IMR-90 (cell line): ENCODE measurements around the gene BEAN1. TPM values are rescaled to one million over a fixed set of nuclear protein-coding genes. Genes with fewer than 3 reads are reported as not detected.

Source experiments
- ATAC-seq: fragments of 200-7000 bp; cut with Tn5 transposase; 2 replicates; pipeline ENCODE4 v1.9.1; 2020; ENCODE audit warnings: low read depth, mild to moderate bottlenecking, moderate library complexity
- BruUV-seq: library from RNA; stranded (reverse); fragments of 400-500 nt; replicated peaks from 2 replicates; lab custom pipeline; 2021; lab: Mats Ljungman, UMichigan
- CTCF ChIA-PET: fragments of 300-600 bp; formaldehyde crosslinking; extraction: SDS; loops from one replicate; lab custom pipeline; 2021; ENCODE audit warnings: antibody characterized with exemption; lab: Yijun Ruan, JAX
- POLR2A ChIA-PET: fragments of 300-600 bp; sonication (Branson Sonifier 250); formaldehyde crosslinking; loops from one replicate; lab custom pipeline; 2022; ENCODE audit warnings: antibody characterized with exemption; ENCODE audit not compliant: unreplicated experiment; lab: Charles Lee
- DNase-seq: peaks from one replicate; pipeline ENCODE4 v3.0.0; 2013
- H2AFZ ChIP-seq: replicated peaks from 2 replicates; pipeline ENCODE3; 2013; ENCODE audit warnings: low read length, mild to moderate bottlenecking; ENCODE audit not compliant: poor library complexity
- H2AK5ac ChIP-seq: 2 replicates; pipeline ENCODE4 v1.6.1; 2013; ENCODE audit warnings: low read depth, low read length, inconsistent platforms
- H2AK9ac ChIP-seq: replicated peaks from 2 replicates; pipeline ENCODE3; 2013; ENCODE audit warnings: mild to moderate bottlenecking, low read depth, low read length, moderate library complexity; ENCODE audit not compliant: poor library complexity
- H2BK120ac ChIP-seq: 2 replicates; pipeline ENCODE4 v1.6.1; 2013; ENCODE audit warnings: low read depth, low read length, inconsistent platforms
- H2BK15ac ChIP-seq: 3 replicates; pipeline ENCODE4 v1.6.1; 2013; ENCODE audit warnings: low read depth, low read length, inconsistent platforms
- H2BK20ac ChIP-seq: 2 replicates; pipeline ENCODE4 v1.6.1; 2013; ENCODE audit warnings: low read depth, mild to moderate bottlenecking, inconsistent platforms, low read length, moderate library complexity
- H2BK5ac ChIP-seq: 2 replicates; pipeline ENCODE4 v1.6.1; 2013; ENCODE audit warnings: mild to moderate bottlenecking, low read depth, low read length, inconsistent platforms; ENCODE audit not compliant: poor library complexity, severe bottlenecking
- H3K14ac ChIP-seq: replicated peaks from 2 replicates; pipeline ENCODE4 v1.6.1; 2013; ENCODE audit warnings: low read depth, low read length, inconsistent platforms
- H3K18ac ChIP-seq: 2 replicates; pipeline ENCODE4 v1.6.1; 2013; ENCODE audit warnings: low read depth, low read length, control low read depth
- H3K23ac ChIP-seq: 2 replicates; pipeline ENCODE4 v1.6.1; 2013; ENCODE audit warnings: low read depth, low read length, inconsistent platforms
- H3K27ac ChIP-seq: 2 replicates; pipeline ENCODE4 v1.5.1; 2013; ENCODE audit warnings: mild to moderate bottlenecking, control low read depth, low read length; ENCODE audit not compliant: insufficient read depth
- H3K27me3 ChIP-seq: 2 replicates; pipeline ENCODE4 v1.6.1; 2013; ENCODE audit warnings: low read length; ENCODE audit not compliant: control insufficient read depth, insufficient read depth
- H3K36me3 ChIP-seq: 2 replicates; pipeline ENCODE4 v1.6.1; 2013; ENCODE audit warnings: low read length, mixed read lengths; ENCODE audit not compliant: control insufficient read depth, insufficient read depth
- H3K4ac ChIP-seq: 2 replicates; pipeline ENCODE4 v1.6.1; 2013; ENCODE audit warnings: low read depth, low read length, inconsistent platforms
- H3K4me1 ChIP-seq: 2 replicates; pipeline ENCODE4 v1.6.1; 2013; ENCODE audit warnings: low read length, mixed read lengths; ENCODE audit not compliant: control insufficient read depth, insufficient read depth
- H3K4me2 ChIP-seq: 2 replicates; pipeline ENCODE4 v1.6.1; 2013; ENCODE audit warnings: low read depth, mild to moderate bottlenecking, control low read depth, low read length, moderate library complexity
- H3K4me3 ChIP-seq: 2 replicates; pipeline ENCODE4 v1.5.1; 2013; ENCODE audit warnings: low read depth, mild to moderate bottlenecking, control low read depth, low read length, moderate library complexity; ENCODE audit not compliant: insufficient read depth
- H3K56ac ChIP-seq: 2 replicates; pipeline ENCODE4 v1.6.1; 2013; ENCODE audit warnings: low read length, inconsistent platforms; ENCODE audit not compliant: insufficient read depth; ENCODE audit errors: extremely low read depth
- H3K79me1 ChIP-seq, 2 experiments: 2 replicates each; pipeline ENCODE4 v1.6.1; 2013; ENCODE audit warnings: low read length in 2 of 2, inconsistent platforms in 1 of 2, low read depth in 1 of 2
- H3K9ac ChIP-seq: 2 replicates; pipeline ENCODE4 v1.6.1; 2013; ENCODE audit warnings: low read depth, low read length, control low read depth
- H3K9me1 ChIP-seq: 2 replicates; pipeline ENCODE4 v1.6.1; 2013; ENCODE audit warnings: low read length, inconsistent platforms; ENCODE audit not compliant: insufficient read depth
- H3K9me3 ChIP-seq: 2 replicates; pipeline ENCODE4 v1.6.1; 2013; ENCODE audit warnings: low read length; ENCODE audit not compliant: control insufficient read depth, insufficient read depth
- H4K20me1 ChIP-seq: 2 replicates; pipeline ENCODE4 v1.6.1; 2013; ENCODE audit warnings: low read length, inconsistent platforms; ENCODE audit not compliant: insufficient read depth
- H4K5ac ChIP-seq: 2 replicates; pipeline ENCODE4 v1.6.1; 2013; ENCODE audit warnings: mild to moderate bottlenecking, low read depth, low read length, control low read depth
- H4K8ac ChIP-seq, 2 experiments: 2 replicates each; pipeline ENCODE4 v1.6.1; 2013; ENCODE audit warnings: low read depth in 2 of 2, low read length in 2 of 2, control low read depth in 1 of 2, inconsistent platforms in 1 of 2
- H4K91ac ChIP-seq: 2 replicates; pipeline ENCODE4 v1.6.1; 2013; ENCODE audit warnings: low read depth, low read length, inconsistent platforms; ENCODE audit not compliant: insufficient read depth
- FOS ChIP-seq: fragments of 150-350 bp; IDR thresholded peaks from 2 replicates; pipeline ENCODE4 v1.6.1; 2016; ENCODE audit warnings: low read depth, low read length
- MAFK ChIP-seq: IDR thresholded peaks from 2 replicates; pipeline ENCODE4 v1.6.1; 2012; ENCODE audit warnings: low read depth, low read length, improper control_type of control experiment
- MXI1 ChIP-seq: IDR thresholded peaks from 2 replicates; pipeline ENCODE4 v1.6.1; 2012; ENCODE audit warnings: low read depth, mild to moderate bottlenecking, low read length, moderate library complexity, borderline replicate concordance
- WGBS, 2 experiments: methylation state at CpG; one replicate each; pipeline versions ENCODE4 v1.1.5 to v1.1.7; 2013; ENCODE audit warnings: missing lambda C conversion rate in 2 of 2; ENCODE audit not compliant: insufficient read length in 1 of 2; ENCODE audit errors: extremely low coverage in 2 of 2; 5-methylcytosine and 5-hydroxymethylcytosine counted together
- dilution Hi-C: fragments of 300-500 bp; cut with HindIII; formaldehyde crosslinking; loops from one replicate; pipeline ENCODE4 v1.14.3; 2018; ENCODE audit warnings: low sequenced_read_pairs; ENCODE audit not compliant: unreplicated experiment
- in situ Hi-C: fragments of 300-500 bp; cut with MboI; formaldehyde crosslinking; loops from 3 replicates; pipeline ENCODE4 v1.14.3; 2019; ENCODE audit warnings: low sequenced_read_pairs, inconsistent platforms, mixed read lengths
- intact Hi-C: fragments of 100-400 bp; cut with micrococcal nuclease; formaldehyde crosslinking; loops from 2 replicates; pipeline ENCODE4 v1.10.0; 2022
- polyA plus RNA-seq, 3 experiments: library from polyadenylated mRNA; depleted of rRNA; stranded (reverse); fragments of >200 nt; gene quantifications; 2 replicates each; pipeline ENCODE4 v1.2.3, GENCODE V29; 2012; ENCODE audit warnings: low replicate concordance in 1 of 3
- total RNA-seq: library from RNA; depleted of rRNA; stranded (reverse); fragments of >200 nt; gene quantifications from 2 replicates; pipeline ENCODE4 v1.2.3, GENCODE V29; 2012

The BEAN1 gene
- total and polyA plus RNA-seq, 2 of the 4 experiments (the other 2 are of a cell fraction): not detected

DNA sequence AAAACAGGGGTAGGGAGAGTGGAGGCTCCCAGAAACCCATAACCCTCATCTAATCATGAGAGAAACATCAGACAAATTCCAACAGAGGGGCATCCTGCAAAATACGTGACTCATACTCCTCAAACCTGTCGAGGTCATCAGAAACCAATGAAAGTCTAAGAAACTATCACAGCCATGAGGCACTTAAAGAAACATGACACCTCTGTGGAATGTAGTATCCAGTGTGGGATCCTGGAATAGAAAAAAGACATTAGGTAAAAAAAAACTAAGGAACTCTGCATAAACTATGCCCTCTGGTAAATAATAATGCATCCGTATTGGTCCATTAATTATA, 44.2 kb upstream of the BEAN1 start:
- no CpG with 5 or more reads among the region's 3 CpGs for WGBS, 2 experiments
- H3K4me1 ChIP-seq: peaks cover 10% of the 10 kb centered on the region
- H3K4ac ChIP-seq: peak overlapping the region; percentile 30; the same call in 1 of the 2 replicates
- no peak for TF ChIP-seq MXI1
- peak; percentile 75 for TF ChIP-seq MAFK
- TF ChIP-seq FOS: peak; percentile 77
- H3K18ac ChIP-seq: no peak overlapping the region
- no peaks in the 10 kb centered on the region for H4K20me1 ChIP-seq
- ATAC-seq (peak; percentile 83), DNase-seq (peak; percentile 93)
- H3K27ac ChIP-seq: no peak overlapping the region; the same call in 1 of the 2 replicates
- no peak overlapping the region for H3K9ac ChIP-seq
- in situ Hi-C loops (no loop called here), intact Hi-C loops (no loop called here), dilution Hi-C loops (no loop called here)
- H2BK5ac ChIP-seq: peak overlapping the region; percentile 66
- 0 out of 2 replicates have a peak overlapping the region, but pooled peaks have one; percentile 18 for H3K14ac ChIP-seq
- H3K9me3 ChIP-seq: no peaks in the 10 kb centered on the region
- no peak overlapping the region for H3K56ac ChIP-seq
- peak overlapping the region; percentile 38; the same call in 1 of the 2 replicates for H2BK20ac ChIP-seq
- H2AFZ ChIP-seq: no peak overlapping the region
- H4K91ac ChIP-seq: no peak overlapping the region
- H3K79me1 ChIP-seq: no peaks in the 10 kb centered on the region
- H3K36me3 ChIP-seq: no peaks in the 10 kb centered on the region
- no TSS peak for BruUV-seq
- H3K9me1 ChIP-seq: peaks cover 9% of the 10 kb centered on the region
- H3K23ac ChIP-seq: no peak overlapping the region
- H3K27me3 ChIP-seq: peaks cover 14% of the 10 kb centered on the region; the same call in 1 of the 2 replicates
- no peak overlapping the region for H4K8ac ChIP-seq
- H2AK9ac ChIP-seq: no peak overlapping the region
- ChIA-PET POLR2A (no interaction called here), CTCF (no interaction called here)
- H2BK120ac ChIP-seq: peak overlapping the region; percentile 12; the same call in 1 of the 2 replicates
- H2AK5ac ChIP-seq: peak overlapping the region; percentile 27; the same call in 1 of the 2 replicates
- no peak overlapping the region for H2BK15ac ChIP-seq
- no peak overlapping the region for H4K5ac ChIP-seq
- H3K4me2 ChIP-seq: peak overlapping the region; percentile 48; the same call in 1 of the 2 replicates
- H3K4me3 ChIP-seq: no peak overlapping the region
